Esophagus squamous epithelium (tissue), 4 donors: ENCODE results near the gene GAPDHS.
A peak's percentile ranks its signal among the peaks of the same experiment; 100 is the strongest.

Experiments used
- POLR2A ChIP-seq, 4 donors: fragments of 450-650 bp; IDR thresholded peaks; one replicate each; pipeline ENCODE4 v1.6.1; 2017; ENCODE audit warnings: antibody characterized with exemption in 4 of 4, mild to moderate bottlenecking in 4 of 4, moderate library complexity in 3 of 4
- TF ChIP-seq, protein P1 (sequence below), 6 experiments: fragments of 450-650 bp in 4 of 6; fragments of 200-600 bp in 2 of 6; sonication (generic) in 2 of 6; IDR thresholded peaks; one replicate each; pipeline ENCODE4 v1.5.1; 2016 to 2019; ENCODE audit warnings: antibody characterized with exemption in 6 of 6, mild to moderate bottlenecking in 4 of 6, moderate library complexity in 4 of 6

GRCh38 chr19:35509018-35509652 lies 24.1 kb upstream of the GAPDHS start:
- TF ChIP-seq, protein P1, sequence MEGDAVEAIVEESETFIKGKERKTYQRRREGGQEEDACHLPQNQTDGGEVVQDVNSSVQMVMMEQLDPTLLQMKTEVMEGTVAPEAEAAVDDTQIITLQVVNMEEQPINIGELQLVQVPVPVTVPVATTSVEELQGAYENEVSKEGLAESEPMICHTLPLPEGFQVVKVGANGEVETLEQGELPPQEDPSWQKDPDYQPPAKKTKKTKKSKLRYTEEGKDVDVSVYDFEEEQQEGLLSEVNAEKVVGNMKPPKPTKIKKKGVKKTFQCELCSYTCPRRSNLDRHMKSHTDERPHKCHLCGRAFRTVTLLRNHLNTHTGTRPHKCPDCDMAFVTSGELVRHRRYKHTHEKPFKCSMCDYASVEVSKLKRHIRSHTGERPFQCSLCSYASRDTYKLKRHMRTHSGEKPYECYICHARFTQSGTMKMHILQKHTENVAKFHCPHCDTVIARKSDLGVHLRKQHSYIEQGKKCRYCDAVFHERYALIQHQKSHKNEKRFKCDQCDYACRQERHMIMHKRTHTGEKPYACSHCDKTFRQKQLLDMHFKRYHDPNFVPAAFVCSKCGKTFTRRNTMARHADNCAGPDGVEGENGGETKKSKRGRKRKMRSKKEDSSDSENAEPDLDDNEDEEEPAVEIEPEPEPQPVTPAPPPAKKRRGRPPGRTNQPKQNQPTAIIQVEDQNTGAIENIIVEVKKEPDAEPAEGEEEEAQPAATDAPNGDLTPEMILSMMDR (IDR thresholded peaks at IDR 0.05), result no peak
- TF ChIP-seq POLR2A (IDR thresholded peaks at IDR 0.05), result peak in 1 of 4 donors; percentile 21
